VCaP (cell line): ENCODE results near the gene RAB40AL.
"Not testable (repeated sequence)": the region's sequence is repeated elsewhere in the genome, so short reads cannot be mapped to it uniquely, and the experiment has no call there.

ENCODE experiments used
- H3K27ac ChIP-seq: fragments of 450-650 bp; 2 replicates; pipeline ENCODE4 v1.5.1; 2017
- CTCF ChIP-seq: fragments of 450-650 bp; conservative IDR thresholded peaks from 2 replicates; pipeline ENCODE4 v1.5.1; 2017; ENCODE audit warnings: mild to moderate bottlenecking, moderate library complexity

The RAB40AL gene

GRCh38 chrX:102968216-102968615 is 31.1 kb downstream of the RAB40AL start:
- no peak overlapping the region for H3K27ac ChIP-seq
- no peak for TF ChIP-seq CTCF

- H3K27ac ChIP-seq = not testable (repeated sequence)
These were observed 34.5 kb downstream of the RAB40AL start for GRCh38 chrX:102971536-102971935.

- H3K27ac ChIP-seq = no peak overlapping the region
- TF ChIP-seq CTCF = no peak
These were observed 37.9 kb downstream of the RAB40AL start for GRCh38 chrX:102975016-102975415.

GRCh38 chrX:102976286-102976685 is 39.2 kb downstream of the RAB40AL start:
- H3K27ac ChIP-seq = no peak overlapping the region
- TF ChIP-seq CTCF = no peak

GRCh38 chrX:102976793-102977495 is 39.9 kb downstream of the RAB40AL start:
- no peak for TF ChIP-seq CTCF
- no peak overlapping the region for H3K27ac ChIP-seq

- no peak for TF ChIP-seq CTCF
These were observed 41.5 kb downstream of the RAB40AL start for GRCh38 chrX:102978594-102978993.

GRCh38 chrX:102979536-102979935 is 42.5 kb downstream of the RAB40AL start:
- no peak overlapping the region for H3K27ac ChIP-seq
- no peak for TF ChIP-seq CTCF

More at GRCh38 chrX:102978594-102978993, 41.5 kb downstream of the RAB40AL start:
- H3K27ac ChIP-seq = no peak overlapping the region

GRCh38 chrX:102983205-102983604 is 46.1 kb downstream of the RAB40AL start:
- no peak overlapping the region for H3K27ac ChIP-seq
- no peak for TF ChIP-seq CTCF
